ENCODE results near the gene COL19A1.

DNA sequence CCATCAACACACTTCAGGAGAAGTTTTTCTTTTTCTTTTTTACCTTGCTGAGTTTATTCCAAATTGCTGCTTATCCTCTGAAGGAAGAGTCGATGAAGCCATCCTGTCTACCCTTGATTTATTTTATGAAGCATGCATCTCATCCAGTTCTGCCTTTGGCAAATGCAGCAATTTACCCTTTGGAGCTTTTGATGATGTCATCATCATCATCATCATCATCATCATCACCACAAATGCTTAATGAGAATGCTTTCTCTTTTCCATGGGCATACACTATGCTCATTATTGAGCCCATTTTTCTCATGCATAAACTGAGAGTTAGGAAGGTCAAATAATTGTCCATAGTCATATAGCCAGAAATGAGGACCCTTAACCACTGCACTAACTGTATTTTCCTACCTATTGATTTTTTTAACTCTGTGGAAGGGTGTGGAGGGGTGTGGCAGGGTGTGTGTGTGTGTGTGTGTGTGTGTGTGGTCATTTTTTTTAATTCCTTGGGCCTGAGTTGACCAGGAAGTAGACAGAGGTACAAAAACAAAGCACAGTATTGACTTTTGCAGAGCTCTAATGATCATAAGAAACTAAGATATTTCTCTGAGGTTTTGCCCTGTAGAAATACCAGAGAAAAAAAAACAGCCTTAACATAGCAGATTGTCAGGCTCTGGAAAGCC is 353.7 kb downstream of the COL19A1 start:
- TF ChIP-seq, protein P1, sequence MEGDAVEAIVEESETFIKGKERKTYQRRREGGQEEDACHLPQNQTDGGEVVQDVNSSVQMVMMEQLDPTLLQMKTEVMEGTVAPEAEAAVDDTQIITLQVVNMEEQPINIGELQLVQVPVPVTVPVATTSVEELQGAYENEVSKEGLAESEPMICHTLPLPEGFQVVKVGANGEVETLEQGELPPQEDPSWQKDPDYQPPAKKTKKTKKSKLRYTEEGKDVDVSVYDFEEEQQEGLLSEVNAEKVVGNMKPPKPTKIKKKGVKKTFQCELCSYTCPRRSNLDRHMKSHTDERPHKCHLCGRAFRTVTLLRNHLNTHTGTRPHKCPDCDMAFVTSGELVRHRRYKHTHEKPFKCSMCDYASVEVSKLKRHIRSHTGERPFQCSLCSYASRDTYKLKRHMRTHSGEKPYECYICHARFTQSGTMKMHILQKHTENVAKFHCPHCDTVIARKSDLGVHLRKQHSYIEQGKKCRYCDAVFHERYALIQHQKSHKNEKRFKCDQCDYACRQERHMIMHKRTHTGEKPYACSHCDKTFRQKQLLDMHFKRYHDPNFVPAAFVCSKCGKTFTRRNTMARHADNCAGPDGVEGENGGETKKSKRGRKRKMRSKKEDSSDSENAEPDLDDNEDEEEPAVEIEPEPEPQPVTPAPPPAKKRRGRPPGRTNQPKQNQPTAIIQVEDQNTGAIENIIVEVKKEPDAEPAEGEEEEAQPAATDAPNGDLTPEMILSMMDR (IDR thresholded peaks at IDR 0.05) = no peak
- no peak for TF ChIP-seq ZFX (IDR thresholded peaks at IDR 0.05; ENCODE audit: borderline replicate concordance)
